ENCODE results near the gene KLHDC7B.

DNA sequence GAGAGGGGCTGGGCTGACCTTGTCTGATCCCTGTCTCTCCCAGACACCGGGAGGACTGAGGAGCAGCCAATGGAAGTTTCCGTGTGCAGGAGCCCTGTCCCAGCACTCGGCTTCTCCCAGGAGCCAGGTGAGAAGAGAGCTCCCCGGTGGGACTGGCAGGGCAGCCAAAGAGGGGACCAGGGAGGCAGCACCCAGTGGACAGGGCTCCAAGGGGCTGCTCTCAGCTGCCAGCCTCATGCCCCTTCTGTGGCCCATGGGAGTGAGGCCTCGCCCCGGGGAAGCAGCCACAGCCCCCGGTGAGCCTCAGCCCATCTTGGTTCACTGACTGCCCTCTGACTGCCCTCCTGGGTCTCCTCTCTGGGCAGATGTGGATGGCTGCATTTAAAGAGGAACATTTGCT lies 27.1 kb upstream of the KLHDC7B start:
- TF ChIP-seq, protein P1, sequence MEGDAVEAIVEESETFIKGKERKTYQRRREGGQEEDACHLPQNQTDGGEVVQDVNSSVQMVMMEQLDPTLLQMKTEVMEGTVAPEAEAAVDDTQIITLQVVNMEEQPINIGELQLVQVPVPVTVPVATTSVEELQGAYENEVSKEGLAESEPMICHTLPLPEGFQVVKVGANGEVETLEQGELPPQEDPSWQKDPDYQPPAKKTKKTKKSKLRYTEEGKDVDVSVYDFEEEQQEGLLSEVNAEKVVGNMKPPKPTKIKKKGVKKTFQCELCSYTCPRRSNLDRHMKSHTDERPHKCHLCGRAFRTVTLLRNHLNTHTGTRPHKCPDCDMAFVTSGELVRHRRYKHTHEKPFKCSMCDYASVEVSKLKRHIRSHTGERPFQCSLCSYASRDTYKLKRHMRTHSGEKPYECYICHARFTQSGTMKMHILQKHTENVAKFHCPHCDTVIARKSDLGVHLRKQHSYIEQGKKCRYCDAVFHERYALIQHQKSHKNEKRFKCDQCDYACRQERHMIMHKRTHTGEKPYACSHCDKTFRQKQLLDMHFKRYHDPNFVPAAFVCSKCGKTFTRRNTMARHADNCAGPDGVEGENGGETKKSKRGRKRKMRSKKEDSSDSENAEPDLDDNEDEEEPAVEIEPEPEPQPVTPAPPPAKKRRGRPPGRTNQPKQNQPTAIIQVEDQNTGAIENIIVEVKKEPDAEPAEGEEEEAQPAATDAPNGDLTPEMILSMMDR (conservative IDR thresholded peaks at IDR 0.05; ENCODE audit: low read length): no peak
- TF ChIP-seq EZH2phosphoT487 (IDR thresholded peaks at IDR 0.05; ENCODE audit: borderline replicate concordance): no peak

Data from Loucy (cell line).